Measurements from ENCODE around the gene TLDC2.

Gene TLDC2

DNA sequence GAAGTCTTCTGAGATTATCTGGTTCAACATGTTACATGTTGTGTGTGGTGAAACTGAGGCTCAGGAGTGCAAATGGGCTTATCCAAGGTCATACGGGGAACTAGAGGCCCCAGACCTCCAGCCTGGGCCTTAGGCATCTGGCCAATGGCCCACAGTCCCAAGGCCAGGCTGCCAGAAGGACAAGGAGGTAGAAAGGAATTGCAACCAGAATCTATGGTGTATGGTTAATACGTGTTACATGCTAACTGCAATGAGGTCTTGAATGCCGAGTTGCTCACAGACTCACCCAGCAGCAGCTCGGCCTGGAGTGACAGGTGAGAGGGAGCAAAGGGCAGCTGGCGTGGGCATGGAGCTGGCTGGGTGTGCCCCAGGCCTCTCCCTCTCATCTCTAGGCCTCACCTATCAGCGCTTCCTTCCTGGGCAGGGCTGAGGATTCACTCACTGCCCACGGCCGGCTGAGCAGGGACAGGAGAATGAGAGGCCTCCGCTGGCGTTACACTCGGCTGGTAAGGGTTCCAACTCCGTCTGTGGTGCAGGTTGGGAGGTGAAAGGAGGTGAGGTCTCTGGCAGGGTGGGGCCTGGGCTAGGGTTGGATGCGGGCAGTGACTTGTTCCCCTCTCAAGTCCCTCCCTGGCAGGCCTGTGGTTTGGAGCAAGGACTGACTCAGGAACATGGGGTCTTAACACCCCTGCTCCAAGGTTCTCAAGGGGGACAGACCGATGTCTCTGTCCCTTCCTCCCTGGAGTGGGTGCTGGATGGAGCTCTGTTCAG, at the start of gene TLDC2:
Gene TLDC2 (plus strand): TSS at position 437 of the 771 bp plus-strand sequence. CDS start 37 bp downstream, at position 474.
- no peak for DNase-seq (ENCODE audit: extremely low spot score)
- TF ChIP-seq NFRKB (IDR thresholded peaks at IDR 0.05) (no peak), HDGF (IDR thresholded peaks at IDR 0.05; ENCODE audit: borderline replicate concordance) (no peak), CTBP1 (IDR thresholded peaks at IDR 0.05; ENCODE audit: borderline replicate concordance) (no peak), FOXM1 (IDR thresholded peaks at IDR 0.05; ENCODE audit: borderline replicate concordance) (no peak), TARDBP (IDR thresholded peaks at IDR 0.05) (no peak), FOXA1 (IDR thresholded peaks at IDR 0.05) (no peak), ARNT (IDR thresholded peaks at IDR 0.05) (no peak), SUZ12 (IDR thresholded peaks at IDR 0.05) (no peak), L3MBTL2 (conservative IDR thresholded peaks at IDR 0.05) (no peak), BHLHE40 (IDR thresholded peaks at IDR 0.05; ENCODE audit: borderline replicate concordance) (no peak), LEF1 (IDR thresholded peaks at IDR 0.05; ENCODE audit: borderline replicate concordance) (no peak), ZNF384 (IDR thresholded peaks at IDR 0.05) (no peak), FOXK2 (IDR thresholded peaks at IDR 0.05) (no peak), SP1 (IDR thresholded peaks at IDR 0.05) (no peak), ELF4 (IDR thresholded peaks at IDR 0.05) (no peak)
- TF ChIP-seq, protein P1, sequence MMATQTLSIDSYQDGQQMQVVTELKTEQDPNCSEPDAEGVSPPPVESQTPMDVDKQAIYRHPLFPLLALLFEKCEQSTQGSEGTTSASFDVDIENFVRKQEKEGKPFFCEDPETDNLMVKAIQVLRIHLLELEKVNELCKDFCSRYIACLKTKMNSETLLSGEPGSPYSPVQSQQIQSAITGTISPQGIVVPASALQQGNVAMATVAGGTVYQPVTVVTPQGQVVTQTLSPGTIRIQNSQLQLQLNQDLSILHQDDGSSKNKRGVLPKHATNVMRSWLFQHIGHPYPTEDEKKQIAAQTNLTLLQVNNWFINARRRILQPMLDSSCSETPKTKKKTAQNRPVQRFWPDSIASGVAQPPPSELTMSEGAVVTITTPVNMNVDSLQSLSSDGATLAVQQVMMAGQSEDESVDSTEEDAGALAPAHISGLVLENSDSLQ (IDR thresholded peaks at IDR 0.05), result no peak

DNA sequence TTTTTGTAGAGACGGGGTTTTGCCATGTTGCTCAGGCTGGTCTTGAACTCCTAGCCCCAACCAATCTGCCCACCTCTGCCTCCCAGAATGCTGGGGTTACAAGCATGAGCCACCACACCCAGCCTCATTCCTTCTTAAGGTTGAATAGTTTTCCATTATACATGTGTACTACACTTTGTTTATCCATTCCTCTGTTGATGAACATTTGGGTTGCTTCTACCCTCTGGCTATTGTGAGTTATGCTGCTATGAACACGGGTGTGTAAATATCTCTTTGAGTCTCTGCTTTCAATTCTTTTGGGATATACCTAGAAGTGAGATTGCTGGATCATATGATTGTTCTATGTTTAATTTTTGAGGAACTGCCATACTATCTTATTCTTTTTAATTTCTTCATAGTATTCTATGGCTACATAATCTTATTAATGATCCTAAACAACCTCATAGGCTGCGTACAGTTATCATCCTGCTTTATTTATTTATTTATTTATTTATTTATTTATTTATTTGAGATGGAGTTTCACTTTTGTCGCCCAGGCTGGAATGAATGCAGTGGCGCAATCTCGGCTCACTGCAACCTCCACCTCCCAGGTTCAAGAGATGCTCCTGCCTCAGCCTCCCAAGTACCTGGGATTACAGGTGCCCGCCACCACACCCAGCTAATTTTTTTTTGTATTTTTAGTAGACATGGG, 49.2 kb upstream of the TLDC2 start:
- no peak for TF ChIP-seq ELF4 (IDR thresholded peaks at IDR 0.05)
- no peak for TF ChIP-seq FOXM1 (IDR thresholded peaks at IDR 0.05; ENCODE audit: borderline replicate concordance)
- no peak for TF ChIP-seq ZNF384 (IDR thresholded peaks at IDR 0.05)
- ChIA-PET CTCF (interaction anchor here (1.2 kb wide), 1 partner anchor 18 kb away, joined by 5 read pairs; no protein-coding TSS in a partner anchor), POLR2A (no interaction called here)
- DNase-seq (ENCODE audit: extremely low spot score), result no peak

More for the DNA sequence above, at the start of gene TLDC2:
- ChIA-PET POLR2A (no interaction called here), CTCF (interaction anchor here (0.6 kb wide), 1 partner anchor 14 kb away, joined by 3 read pairs; no protein-coding TSS in a partner anchor)

DNA sequence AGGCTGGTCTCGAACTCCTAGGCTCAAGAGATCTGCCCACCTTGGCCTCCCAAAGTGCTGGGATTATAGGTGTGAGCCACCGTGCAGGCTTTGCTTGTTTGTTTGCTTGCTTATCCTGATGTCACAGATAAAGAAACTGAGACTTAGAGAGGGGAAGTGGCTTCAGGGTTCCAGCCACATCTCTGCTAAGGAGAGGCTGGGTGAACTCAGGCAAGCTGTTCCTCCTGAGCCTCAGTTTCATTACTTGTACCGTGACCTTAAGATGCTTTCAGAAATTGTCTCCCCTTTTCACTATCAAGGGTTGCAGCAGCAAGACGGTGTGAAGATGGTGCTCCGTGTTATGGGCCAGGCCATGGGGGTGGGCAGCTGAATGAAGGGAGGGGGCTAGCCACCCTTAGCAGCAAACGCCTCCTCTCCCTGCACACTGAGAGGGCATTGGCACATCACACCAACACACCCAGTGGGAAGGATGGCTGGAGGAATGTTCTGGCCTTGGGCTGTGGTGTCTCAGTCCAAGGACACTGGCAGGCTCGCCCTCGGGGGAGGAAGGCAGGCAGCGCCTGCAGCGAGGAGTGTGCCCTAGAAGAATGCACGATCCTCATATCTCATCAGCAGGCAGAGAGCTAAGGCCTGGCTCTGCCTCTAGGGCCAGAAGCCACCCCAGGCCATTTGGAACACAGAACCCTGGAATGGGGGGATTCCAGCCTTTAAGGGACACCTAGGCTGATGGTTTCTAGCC, 48.2 kb upstream of the TLDC2 start:
- POLR2A ChIA-PET, result no interaction called here
- TF ChIP-seq LEF1 (IDR thresholded peaks at IDR 0.05; ENCODE audit: borderline replicate concordance), result no peak
- no peak for TF ChIP-seq ELF4 (IDR thresholded peaks at IDR 0.05)
- TF ChIP-seq, protein P1 (IDR thresholded peaks at IDR 0.05), result no peak
- TF ChIP-seq SP1 (IDR thresholded peaks at IDR 0.05), result no peak
- TF ChIP-seq FOXK2 (IDR thresholded peaks at IDR 0.05), result no peak
- TF ChIP-seq FOXM1 (IDR thresholded peaks at IDR 0.05; ENCODE audit: borderline replicate concordance), result no peak
- no peak for TF ChIP-seq FOXA1 (IDR thresholded peaks at IDR 0.05)
- DNase-seq (ENCODE audit: extremely low spot score), result no peak

DNA sequence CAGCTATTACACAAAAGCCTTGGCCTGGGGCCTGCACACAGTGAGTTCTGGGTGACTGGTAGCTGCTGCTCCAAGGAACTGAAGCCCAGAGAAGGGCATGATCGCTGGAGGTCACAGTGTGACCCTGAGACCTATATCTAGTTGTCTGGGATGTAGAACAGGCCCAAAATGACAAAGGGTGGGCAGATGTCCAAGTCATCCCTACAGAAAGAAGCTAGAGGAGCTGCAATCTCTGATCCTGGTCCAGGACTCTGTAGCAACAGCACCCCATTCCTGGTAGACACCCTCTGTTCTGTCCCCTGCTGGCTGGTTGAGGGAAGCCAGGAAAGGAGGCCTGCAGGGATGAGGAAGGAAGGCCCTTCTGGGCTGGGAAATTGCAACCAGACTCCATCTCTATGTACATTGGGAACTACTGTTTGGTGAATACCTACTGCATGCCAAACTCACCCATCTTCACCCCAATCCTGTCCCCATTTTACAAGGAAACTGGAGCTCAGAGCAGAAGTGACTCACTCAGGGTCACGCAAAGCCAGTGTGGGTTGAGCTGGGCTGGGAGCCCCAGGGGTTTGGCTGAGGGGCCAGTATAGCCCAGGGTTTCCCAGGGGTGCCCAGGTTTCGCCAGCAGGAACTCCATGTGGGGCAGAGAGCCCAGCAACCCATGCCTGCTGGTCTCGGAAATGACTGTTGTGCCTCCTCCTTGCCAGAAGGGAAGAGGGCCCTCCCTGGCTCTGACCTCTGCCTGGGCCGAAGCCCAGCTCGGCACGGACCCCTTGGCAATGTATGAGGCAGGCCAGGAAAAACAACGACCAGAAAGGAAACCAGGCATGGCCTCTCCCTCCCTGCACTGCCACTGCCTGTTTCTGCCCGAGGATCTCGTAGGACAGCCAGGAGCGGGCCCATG, 44.9 kb upstream of the TLDC2 start:
- TF ChIP-seq FOXM1 (IDR thresholded peaks at IDR 0.05; ENCODE audit: borderline replicate concordance) (no peak), ZNF384 (IDR thresholded peaks at IDR 0.05) (no peak), ELF4 (IDR thresholded peaks at IDR 0.05) (no peak), FOXA1 (IDR thresholded peaks at IDR 0.05) (no peak), SP1 (IDR thresholded peaks at IDR 0.05) (no peak), LEF1 (IDR thresholded peaks at IDR 0.05; ENCODE audit: borderline replicate concordance) (no peak), SUZ12 (IDR thresholded peaks at IDR 0.05) (no peak), ARNT (IDR thresholded peaks at IDR 0.05) (no peak), BHLHE40 (IDR thresholded peaks at IDR 0.05; ENCODE audit: borderline replicate concordance) (no peak), TARDBP (IDR thresholded peaks at IDR 0.05) (no peak)
- ChIA-PET CTCF (interaction anchor here (1.1 kb wide), 1 partner anchor 22 kb away, joined by 3 read pairs; no protein-coding TSS in a partner anchor), POLR2A (no interaction called here)
- no peak for DNase-seq (ENCODE audit: extremely low spot score)

More for the DNA sequence above, 48.2 kb upstream of the TLDC2 start:
- CTCF ChIA-PET, result no interaction called here

DNA sequence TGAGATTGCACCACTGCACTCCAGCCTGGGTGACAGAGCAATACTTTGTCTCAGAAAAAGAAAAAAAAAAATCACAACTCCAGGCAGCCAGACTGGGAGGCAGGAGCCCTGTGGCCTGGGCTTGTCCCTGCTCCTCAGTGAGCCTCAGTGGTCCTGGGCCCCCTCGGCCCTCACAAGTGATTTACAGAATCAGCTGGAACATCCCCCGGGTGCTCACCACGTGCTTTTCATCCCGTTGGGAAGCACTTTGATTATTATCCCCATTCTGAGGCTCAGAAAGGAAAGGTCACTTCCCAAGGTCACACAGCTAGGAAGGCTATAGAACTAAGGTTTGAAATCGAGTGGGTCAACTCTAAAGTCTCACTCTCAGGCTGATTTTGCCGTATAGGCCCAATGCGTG, 43.1 kb upstream of the TLDC2 start:
- no peak for DNase-seq (ENCODE audit: extremely low spot score)
- ChIA-PET POLR2A (interaction anchor here (1.3 kb wide), 1 partner anchor 29 kb away, joined by 4 read pairs; no protein-coding TSS in a partner anchor), CTCF (interaction anchor here (1.4 kb wide), 1 partner anchor 24 kb away, joined by 5 read pairs; no protein-coding TSS in a partner anchor)
- TF ChIP-seq LEF1 (IDR thresholded peaks at IDR 0.05; ENCODE audit: borderline replicate concordance) (no peak), BHLHE40 (IDR thresholded peaks at IDR 0.05; ENCODE audit: borderline replicate concordance) (no peak), HDGF (IDR thresholded peaks at IDR 0.05; ENCODE audit: borderline replicate concordance) (no peak), ZNF384 (IDR thresholded peaks at IDR 0.05) (no peak), NFRKB (IDR thresholded peaks at IDR 0.05) (no peak), ARNT (IDR thresholded peaks at IDR 0.05) (no peak), SP1 (IDR thresholded peaks at IDR 0.05) (no peak), CTBP1 (IDR thresholded peaks at IDR 0.05; ENCODE audit: borderline replicate concordance) (no peak), SUZ12 (IDR thresholded peaks at IDR 0.05) (no peak), L3MBTL2 (conservative IDR thresholded peaks at IDR 0.05) (no peak), ELF4 (IDR thresholded peaks at IDR 0.05) (no peak), FOXM1 (IDR thresholded peaks at IDR 0.05; ENCODE audit: borderline replicate concordance) (no peak), TARDBP (IDR thresholded peaks at IDR 0.05) (no peak), FOXK2 (IDR thresholded peaks at IDR 0.05) (no peak), FOXA1 (IDR thresholded peaks at IDR 0.05) (no peak)
- TF ChIP-seq, protein P1 (IDR thresholded peaks at IDR 0.05), result no peak
